Stimulated activated CD8-positive, alpha-beta memory T cell treated with anti-CD3 and anti-CD28 coated beads, Interleukin-7, amount 100 ng/mL, for 24 hours (primary cell): Measurements from ENCODE around the gene TMEFF2.
"Not testable (repeated sequence)": the region's sequence is repeated elsewhere in the genome, so short reads cannot be mapped to it uniquely, and the experiment has no call there.

Source experiments
- DNase-seq: peaks from one replicate; pipeline ENCODE4 v3.0.0-alpha.2; 2020; ENCODE audit warnings: low read depth

TMEFF2 gene

DNA sequence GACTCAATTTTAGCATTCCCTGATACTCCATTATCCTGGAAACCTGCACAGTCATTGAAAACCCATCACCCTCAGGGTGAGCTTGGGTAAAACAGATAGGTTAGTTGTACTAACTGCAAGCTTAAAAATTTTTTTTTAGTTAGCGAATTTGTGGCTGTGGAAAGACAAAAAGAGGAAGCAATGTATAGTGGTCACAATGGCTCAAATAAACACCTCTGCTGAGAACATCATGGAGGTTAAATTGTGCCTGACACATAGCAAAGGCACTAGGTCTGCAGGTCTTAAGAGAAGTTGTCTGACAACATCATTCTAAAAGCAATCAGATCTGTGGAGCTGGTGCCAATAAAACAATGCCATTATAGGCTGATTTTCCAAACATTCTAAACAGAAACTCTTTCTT lies 263.4 kb downstream of the TMEFF2 start:
- no peak for DNase-seq

DNA sequence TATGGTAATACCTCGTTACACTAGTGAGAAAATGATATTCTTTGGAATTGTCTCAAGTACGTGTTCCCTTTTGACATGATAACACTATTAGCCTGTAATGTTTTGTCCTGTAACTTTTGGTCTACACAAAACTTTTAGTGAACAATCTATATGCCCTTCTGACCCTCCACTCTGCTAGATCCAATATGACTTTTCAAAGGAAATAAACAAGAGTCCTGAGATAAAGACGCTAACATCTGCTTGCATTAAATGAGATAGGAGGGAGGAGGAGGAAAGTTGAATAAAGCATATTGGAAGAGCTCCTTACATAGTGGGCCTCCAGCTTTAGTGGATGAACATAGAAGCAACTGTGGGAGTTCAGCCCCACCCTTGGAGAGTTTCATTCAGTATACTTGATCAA lies 264.5 kb downstream of the TMEFF2 start:
- no peak for DNase-seq

DNA sequence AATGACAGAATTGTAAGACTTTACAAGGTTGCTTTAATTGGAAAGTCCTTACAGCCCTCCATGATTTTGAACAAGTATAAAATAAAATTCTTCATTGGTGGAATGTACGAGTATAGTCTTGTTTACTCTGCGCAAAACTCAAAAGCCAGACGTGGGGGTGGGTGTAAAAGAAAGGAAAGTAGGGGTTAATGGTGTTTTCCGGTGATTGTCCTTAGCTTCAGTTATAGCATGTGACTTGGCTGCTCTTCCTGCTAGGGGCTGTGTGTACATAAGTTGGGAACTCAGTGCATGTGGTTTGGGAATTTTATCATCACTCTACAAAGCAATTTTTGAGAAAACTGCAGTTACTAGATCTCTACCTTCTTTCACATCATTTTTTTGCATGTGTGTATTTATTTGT lies 265.4 kb downstream of the TMEFF2 start:
- no peak for DNase-seq

DNA sequence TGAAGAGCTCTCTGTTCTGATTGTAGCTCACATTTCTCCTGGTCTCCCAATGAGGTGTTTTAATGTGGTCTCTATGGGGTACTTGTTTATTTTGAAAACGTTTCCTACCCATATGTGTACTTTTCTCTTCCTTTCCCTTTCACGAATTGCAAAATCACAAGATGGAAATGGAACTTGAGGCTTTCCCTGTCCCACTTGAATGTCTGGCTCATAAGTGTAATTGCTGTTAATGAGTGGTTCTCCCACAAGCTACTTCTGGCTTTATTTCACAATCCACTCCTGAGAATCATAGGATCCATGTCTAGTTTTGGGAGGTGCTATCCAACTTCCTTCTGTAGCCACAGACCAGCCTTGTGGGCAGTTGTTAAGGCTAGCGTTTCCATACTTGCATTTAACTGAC lies 266.7 kb downstream of the TMEFF2 start:
- no peak for DNase-seq

DNA sequence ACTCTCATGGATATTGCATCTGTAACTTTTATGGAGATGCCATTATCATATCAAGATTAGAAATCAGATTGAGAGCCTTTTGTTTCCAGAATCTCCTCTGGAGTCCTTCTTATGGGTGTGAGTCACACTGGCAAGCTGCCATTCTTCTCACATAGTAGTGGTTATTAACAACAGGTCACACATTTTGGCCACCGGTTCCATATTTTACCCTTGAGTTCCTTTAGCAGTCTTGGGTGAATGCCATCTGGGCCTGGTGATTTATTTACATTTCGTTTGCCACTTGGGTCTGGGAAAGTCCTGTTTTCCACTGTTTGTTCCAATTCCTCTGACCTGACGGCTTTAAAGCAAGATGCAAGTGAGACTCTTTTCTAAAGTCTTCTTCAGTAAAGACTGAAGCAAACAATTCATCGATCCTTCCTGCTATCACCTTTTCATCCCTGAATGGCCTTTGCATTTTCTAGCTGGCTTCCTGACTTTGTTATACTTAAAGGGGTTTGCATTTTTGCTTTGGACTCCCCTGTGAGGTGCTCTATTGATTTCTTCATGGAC lies 267.3 kb downstream of the TMEFF2 start:
- DNase-seq: no peak

DNA sequence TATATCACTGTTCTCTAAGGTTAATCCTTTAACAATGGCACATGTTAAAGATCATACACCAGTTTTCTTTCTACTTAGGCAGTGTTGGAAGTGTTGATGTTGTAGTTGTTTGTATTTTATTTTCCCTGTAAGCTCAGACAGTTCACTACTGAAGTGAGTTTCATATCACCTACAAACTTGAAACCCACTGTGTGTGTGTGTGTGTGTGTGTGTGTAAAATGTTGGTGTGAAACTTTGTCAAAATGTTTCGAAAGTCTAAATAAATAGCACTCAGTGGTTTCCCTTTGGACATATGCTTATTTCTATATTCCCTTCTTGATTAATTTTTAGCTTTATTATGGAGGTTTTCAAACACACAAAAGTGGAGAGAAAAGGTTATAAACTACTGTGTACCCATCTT lies 268.1 kb downstream of the TMEFF2 start:
- no peak for DNase-seq

DNA sequence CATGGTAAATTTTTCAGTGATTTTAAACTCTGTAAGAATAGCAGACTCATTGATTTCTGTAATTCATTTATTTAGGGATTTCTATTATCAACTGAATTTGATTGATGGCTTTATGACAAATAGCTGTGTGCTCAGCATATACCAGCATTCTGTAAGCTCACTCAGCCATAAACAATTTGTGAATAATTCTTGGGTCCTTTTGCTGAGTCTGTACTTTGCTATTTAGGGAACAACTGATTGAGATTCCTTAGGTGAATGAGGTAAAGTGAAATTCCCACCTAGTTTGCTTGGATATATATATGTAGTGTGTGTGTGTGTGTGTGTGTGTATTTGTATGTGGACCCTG lies 271.1 kb downstream of the TMEFF2 start:
- DNase-seq: no peak

DNA sequence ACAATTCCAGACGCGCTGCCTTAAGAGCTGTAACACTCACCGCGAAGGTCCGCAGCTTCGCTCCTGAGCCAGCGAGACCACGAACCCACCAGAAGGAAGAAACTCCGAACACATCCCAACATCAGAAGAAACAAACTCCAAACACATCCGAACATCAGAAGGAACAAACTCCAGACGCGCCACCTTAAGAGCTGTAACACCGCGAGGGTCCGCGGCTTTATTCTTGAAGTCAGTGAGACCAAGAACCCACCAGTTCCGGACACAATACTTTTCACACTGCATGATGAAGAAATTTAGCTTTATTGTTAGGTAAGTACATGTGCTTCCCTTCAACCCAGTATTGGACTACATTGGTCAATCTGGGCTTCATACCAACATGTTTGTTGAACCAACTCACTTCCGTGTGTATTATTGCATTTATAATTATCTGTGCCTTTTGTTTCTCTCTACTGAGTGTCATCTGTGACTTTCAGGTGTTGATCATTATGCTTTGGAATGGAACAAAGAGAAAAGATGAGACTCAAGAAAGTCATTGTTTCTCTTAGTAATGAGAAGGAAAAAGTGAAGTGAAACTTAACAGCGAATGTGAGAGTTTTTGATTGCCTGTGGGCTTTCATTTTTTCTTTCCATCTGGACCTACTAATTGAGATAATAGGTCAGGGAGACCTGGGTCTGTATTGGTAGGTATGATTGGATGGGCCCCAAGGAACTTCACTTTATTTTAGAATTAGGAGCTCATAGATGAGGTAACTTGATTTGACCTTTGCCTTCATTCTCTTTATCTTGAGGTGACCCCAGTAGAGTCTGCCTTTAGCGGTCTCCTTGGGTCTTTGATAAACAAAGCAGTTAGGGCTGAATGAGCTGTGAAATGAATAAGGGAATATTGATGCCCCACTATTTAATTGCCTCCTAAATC lies 271.7 kb downstream of the TMEFF2 start:
- DNase-seq: no peak

DNA sequence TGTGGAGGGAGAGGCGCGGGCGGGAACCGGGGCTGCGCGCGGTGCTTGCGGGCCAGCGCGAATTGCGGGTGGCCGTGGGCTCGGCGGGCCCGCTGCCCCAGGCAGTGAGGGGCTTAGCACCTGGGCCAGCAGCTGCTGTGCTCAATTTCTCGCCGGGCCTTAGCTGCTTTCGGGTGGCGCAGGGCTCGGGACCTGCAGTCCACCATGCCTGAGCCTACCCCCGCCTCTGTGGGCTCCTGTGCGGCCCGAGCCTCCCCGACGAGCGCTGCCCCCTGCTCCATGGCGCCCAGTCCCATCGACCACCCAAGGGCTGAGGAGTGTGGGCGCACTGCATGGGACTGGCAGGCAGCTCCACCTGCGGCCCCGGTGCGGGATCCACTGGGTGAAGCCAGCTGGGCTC lies 273.1 kb downstream of the TMEFF2 start:
- not testable (repeated sequence) for DNase-seq

DNA sequence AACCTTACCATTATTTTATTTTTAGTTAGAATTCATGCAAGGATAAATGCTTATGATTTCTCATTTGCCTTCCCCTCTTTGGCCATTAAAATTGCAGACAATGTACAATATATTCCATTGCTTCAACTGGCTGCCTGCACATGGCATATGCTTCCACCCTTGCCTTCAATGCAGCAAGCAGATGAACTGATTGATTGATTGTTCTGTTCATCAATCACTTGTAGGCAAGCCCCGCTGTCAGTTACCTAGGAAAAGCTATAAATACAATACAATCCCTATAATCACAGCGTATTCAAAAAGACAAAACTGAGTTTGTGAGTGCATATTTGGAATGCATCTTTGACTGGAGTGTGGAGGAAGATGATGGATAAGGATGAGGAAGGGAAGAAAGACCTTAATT lies 274.2 kb downstream of the TMEFF2 start:
- DNase-seq: no peak

DNA sequence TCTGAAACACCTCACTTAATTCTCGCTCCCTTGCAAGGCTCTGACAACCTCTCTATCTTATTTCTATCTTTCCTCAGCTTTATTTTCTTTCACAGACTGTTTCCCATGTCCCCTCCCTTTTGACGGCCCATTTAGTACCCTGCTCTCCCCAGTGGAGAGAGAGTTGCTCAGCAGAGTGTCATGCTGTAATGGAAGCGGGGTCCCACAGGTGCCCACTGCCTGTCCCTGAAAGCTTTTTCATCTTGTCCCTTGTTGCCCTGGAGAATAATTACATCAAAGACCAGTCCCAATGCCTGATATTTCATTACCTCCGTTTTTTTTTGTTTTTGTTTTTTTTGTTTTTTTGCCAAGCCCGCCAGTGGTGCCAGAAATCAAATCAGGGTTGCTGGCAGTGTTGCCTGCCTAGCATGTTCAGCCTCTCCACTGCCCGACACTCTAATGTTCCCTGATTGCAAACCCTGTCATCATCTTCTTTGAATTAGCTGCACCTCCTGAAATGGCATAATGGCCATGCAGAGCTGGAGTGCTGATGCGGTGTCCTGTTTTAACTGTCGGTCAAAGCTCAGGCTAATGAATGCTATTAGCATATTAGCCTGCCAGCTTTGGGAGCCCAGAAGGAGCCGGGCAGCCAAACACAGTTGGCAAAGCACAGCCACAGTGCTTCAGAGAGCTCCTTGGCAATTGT lies 276.6 kb downstream of the TMEFF2 start:
- DNase-seq: no peak

DNA sequence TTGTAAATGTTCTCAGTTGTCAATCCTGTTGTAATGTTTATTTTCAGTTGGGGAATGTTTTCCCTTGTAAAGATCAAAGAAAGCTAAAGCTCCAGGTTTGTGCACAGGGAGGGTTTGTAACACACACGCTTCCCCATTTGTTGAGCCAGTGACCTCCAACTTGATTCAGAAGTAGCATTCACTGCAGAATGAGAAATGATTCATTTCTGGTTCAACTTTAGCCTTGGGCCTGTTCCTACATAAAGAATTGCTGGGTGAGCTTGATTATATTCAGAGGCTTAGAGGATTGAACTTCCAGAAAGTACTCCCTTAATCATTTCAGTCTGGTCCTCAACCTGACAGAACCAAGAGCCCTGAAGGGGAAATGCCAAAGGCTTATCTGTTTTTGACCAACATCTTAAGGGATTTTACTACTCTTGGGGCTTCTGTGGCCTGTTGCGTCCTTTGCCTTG lies 277.3 kb downstream of the TMEFF2 start:
- no peak for DNase-seq

DNA sequence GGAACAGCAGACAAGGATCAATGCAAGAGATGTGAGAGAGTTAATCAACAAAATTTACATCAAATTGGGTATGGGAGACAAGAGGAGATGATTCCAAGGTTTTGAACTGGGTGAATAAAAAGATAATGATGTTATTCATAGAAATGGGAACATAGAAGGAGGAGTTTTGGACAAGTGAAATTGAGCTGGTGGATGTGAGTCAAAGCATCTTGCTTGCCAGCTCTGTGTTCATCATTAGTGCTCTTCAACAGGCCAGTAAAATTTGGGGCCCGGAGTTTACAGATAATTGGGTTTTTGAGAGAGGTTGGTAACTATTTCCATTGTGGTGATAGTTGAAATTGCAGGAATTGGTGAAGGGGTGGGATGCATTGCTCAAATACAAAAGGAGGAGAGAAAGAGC lies 277.9 kb downstream of the TMEFF2 start:
- DNase-seq: no peak

DNA sequence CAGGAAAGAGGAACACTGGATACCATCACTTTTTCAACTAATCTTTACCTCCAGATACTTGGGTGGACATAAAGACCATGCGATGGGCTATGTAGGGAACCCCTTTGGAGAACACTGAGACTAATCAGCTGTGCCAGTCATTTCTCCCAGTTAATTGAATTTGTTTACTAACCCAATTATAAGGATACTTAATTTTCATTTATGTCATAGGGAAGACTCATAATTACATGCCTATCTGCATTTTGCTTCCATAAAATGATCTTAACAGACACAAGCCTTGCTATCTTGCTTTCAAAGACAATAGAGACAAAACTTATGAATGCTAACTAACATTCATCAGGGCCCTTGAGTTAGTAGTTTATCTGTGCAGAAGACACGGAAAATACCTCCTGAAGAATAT lies 279.0 kb downstream of the TMEFF2 start:
- DNase-seq: no peak

DNA sequence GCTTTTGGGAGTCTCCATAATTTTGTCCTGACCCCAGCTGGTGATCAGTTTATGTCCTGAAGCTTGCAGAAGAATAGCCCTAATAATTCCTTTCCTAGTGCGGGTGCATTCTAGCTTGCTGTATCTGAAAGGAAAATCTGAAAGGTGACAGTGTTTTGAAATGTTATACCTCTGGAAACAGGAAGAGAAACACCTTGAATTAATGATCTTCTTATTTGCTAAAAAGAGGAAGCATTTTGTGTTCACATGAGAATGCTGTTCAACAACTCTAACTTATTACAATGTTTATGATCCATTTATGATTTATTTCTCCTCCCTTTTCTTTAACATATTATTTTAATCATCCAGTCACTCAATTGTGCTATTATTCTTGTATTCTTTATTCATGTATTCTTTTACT lies 280.9 kb downstream of the TMEFF2 start:
- no peak for DNase-seq

DNA sequence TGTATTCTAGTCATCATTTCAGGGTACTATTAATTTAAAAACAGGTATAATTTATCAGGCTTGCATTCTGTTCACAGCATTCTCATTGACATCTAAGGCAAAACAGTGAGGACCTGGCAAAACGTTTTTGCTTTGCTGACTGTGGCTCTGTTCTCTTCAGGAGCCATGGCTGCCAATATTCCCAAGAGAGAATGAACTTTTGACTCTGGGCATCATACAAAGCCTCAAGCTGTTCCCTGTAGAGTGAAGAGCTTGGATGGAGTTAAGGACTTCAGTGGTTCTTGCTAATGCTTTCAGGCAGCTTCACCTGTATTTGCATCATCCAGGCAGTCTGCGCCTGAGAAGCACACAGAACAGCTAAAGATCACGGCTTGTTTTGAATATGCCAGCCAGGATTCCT lies 282.0 kb downstream of the TMEFF2 start:
- no peak for DNase-seq

DNA sequence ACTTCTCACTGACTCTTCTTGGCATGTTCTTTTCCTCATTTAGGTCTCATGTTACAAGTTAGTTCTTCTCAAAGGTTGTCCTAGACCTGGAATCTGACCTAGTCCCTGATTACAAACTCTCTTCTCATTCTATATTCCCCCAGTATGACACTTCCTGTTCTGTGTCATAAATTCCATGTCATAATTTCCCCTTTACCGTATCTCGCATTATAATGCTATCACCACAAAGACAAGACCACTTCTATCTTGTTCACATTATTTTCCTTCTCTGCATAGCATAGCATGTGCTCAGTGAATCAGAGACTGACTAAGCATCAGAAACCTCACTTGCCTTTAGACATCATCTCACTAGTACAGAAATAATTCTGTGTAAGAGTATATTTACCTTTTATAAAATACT lies 284.2 kb downstream of the TMEFF2 start:
- DNase-seq: no peak

DNA sequence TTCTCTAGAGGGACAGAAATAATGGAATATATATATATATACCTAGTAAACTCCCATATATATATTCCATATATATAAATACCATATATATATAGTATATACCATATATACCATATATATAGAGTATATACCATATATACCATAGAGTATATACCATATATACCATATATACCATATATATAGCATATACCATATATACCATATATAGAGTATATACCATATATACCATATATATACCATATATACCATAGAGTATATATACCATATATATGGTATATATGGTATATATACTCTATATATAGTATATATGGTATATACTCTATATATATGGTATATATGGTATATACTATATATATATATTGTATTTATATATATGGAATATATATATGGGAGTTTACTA lies 285.9 kb downstream of the TMEFF2 start:
- DNase-seq: no peak

DNA sequence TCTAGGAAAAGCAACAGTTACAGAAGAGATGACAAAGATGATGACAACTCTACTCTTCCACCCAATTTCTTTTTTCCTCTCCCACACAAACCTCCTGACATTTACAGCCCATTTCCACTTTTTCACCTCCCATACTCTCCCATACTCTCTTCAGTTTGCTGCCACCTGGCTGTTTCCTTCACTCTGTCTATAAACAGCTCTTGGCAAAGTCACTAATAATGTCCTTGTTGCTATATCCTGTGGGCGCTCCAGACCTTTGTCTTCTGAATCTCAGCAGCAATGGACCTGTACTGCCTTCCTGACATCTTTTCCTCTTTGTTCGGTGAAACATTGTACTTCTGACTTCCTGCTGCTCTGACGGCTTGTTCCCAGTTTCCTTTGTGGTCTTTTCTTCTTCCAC lies 287.2 kb downstream of the TMEFF2 start:
- no peak for DNase-seq

DNA sequence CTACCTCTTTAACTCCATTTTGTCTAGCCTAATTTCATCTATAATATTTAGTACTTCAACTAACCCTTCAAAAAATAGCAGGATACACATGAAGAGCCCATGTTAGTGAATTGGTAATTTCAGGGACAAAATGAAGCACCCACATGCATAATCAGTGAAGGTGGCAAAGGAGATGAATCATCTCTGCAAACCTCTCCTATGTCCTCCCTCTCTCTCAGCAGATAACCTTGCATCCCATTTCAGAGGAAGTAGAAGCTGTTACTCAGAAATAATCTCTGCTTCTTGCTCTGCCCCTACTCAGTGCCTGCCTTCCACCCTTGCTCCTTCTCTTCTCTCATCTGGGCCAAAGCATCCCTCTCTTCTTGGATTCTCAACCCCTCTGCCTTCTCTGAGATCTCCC lies 287.6 kb downstream of the TMEFF2 start:
- DNase-seq: no peak

DNA sequence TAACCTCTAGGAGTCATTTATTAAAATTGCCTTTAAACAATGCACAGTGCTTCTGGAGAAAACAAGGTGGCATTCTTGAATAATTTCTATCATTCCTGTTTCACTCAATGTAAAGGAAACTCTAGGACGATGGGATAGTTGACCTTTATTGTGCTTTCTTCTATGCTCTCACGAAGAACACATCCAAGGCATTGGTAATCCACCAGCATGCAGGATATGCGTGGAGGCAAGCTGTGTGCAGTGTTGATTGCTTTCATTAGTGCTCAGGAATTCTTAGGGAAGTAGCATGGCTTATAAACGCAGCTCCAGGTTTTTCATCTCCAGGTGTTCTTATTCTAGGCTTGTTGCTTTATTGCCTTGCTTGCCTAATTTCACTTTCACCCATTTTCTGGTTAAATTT lies 289.4 kb downstream of the TMEFF2 start:
- no peak for DNase-seq

DNA sequence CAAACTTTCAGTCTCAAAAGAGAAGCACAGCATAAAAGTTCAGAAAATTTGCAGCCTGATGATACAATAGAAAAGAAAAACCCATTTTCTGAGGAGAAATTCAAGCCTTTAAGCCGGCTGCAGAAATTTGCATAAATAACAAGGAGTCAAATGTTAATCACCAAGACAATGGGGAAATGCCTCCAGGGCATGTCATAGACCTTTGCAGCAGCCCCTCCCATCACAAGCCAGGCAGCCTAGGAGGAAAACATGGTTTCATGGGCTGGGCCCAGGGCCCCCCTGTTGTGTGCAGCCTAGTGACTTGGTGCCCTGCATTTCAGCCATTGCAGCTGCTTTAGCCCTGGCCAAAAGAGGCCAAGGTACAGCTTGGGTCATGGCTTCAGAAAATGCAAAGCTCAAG lies 293.7 kb downstream of the TMEFF2 start:
- no peak for DNase-seq

DNA sequence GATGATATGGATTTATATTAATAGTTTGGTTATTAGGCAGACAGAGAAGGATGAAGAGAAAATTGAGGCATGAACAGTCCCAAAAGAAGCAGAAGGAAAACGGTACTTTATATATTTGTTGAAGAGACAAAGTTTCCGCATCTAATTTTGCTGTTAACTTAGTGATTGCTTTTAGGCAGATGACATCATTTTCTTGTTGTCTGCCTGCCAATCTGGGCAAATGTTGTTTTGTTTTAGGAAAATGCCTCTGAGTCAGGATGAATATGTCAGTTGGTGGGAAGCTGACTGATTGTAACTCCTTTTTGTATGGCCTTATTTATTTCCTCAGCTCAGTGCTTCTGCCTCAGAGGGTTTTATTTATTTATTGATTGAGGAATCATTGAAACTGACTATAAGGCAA lies 295.3 kb downstream of the TMEFF2 start:
- no peak for DNase-seq
